GM12801 (cell line): ENCODE results near the gene TIMP3.

Experiments
- CTCF ChIP-seq: IDR thresholded peaks from one replicate; pipeline ENCODE4 v1.5.1; 2011; ENCODE audit warnings: control low read depth; ENCODE audit not compliant: insufficient read length; ENCODE audit errors: extremely low read depth

TIMP3 gene

GRCh38 chr22:32830473-32830872 lies 29.0 kb downstream of the TIMP3 start:
- TF ChIP-seq CTCF = no peak

- no peak for TF ChIP-seq CTCF
These were observed 29.5 kb downstream of the TIMP3 start for GRCh38 chr22:32830957-32831356.

GRCh38 chr22:32831584-32831983 lies 30.1 kb downstream of the TIMP3 start:
- no peak for TF ChIP-seq CTCF

- no peak for TF ChIP-seq CTCF
These were observed 30.7 kb downstream of the TIMP3 start for GRCh38 chr22:32832174-32832573.

GRCh38 chr22:32836280-32837123 lies 35.0 kb downstream of the TIMP3 start:
- TF ChIP-seq CTCF = no peak

GRCh38 chr22:32837142-32837541 lies 35.6 kb downstream of the TIMP3 start:
- TF ChIP-seq CTCF = no peak

GRCh38 chr22:32837803-32838202 lies 36.3 kb downstream of the TIMP3 start:
- no peak for TF ChIP-seq CTCF
